Liver (tissue), 9 donors: ENCODE data around the gene MOB1A. TPM values are rescaled to one million over a fixed set of nuclear protein-coding genes. Genes with fewer than 3 reads are reported as not detected.
A peak's percentile ranks its signal among the peaks of the same experiment; 100 is the strongest.

ENCODE experiments used
- DNase-seq: peaks from one replicate; pipeline ENCODE4 v3.0.0-alpha.2; 2017; ENCODE audit warnings: low spot score
- H3K27ac ChIP-seq, 2 donors: one replicate each; pipeline ENCODE4 v1.7.0; 2013; ENCODE audit warnings: inconsistent platforms in 2 of 2, low read length in 2 of 2, control low read depth in 1 of 2, low read depth in 1 of 2, mild to moderate bottlenecking in 1 of 2
- H3K27me3 ChIP-seq, 4 donors: one replicate each; pipeline versions ENCODE4 v1.6.1 to v1.7.0; 2013; ENCODE audit warnings: low read length in 3 of 4, inconsistent platforms in 1 of 4, mild to moderate bottlenecking in 1 of 4, moderate library complexity in 1 of 4; ENCODE audit not compliant: control insufficient read depth in 4 of 4, insufficient read depth in 4 of 4
- H3K36me3 ChIP-seq, 4 donors: one replicate each; pipeline versions ENCODE4 v1.6.1 to v1.7.0; 2013; ENCODE audit warnings: low read length in 3 of 4, mild to moderate bottlenecking in 3 of 4, low read depth in 1 of 4, moderate library complexity in 1 of 4; ENCODE audit not compliant: control insufficient read depth in 4 of 4, insufficient read depth in 3 of 4
- H3K4me1 ChIP-seq, 4 donors: one replicate each; pipeline versions ENCODE4 v1.6.1 to v1.7.0; 2013; ENCODE audit warnings: low read length in 3 of 4, mild to moderate bottlenecking in 3 of 4, moderate library complexity in 1 of 4; ENCODE audit not compliant: control insufficient read depth in 4 of 4, insufficient read depth in 4 of 4
- H3K4me3 ChIP-seq, 3 donors: one replicate each; pipeline versions ENCODE4 v1.6.1 to v1.7.0; 2013; ENCODE audit warnings: low read length in 3 of 3, control low read depth in 1 of 3, low read depth in 1 of 3, mild to moderate bottlenecking in 1 of 3
- H3K9ac ChIP-seq, 2 donors: one replicate each; pipeline ENCODE4 v1.7.0; 2013; ENCODE audit warnings: low read length in 2 of 2, mild to moderate bottlenecking in 2 of 2, moderate library complexity in 2 of 2, control low read depth in 1 of 2, low read depth in 1 of 2
- H3K9me3 ChIP-seq, 4 donors: one replicate each; pipeline versions ENCODE4 v1.6.1 to v1.7.0; 2013; ENCODE audit warnings: low read length in 3 of 4; ENCODE audit not compliant: control insufficient read depth in 4 of 4
- EGR1 ChIP-seq, 2 donors: IDR thresholded peaks; 2 replicates each; pipeline ENCODE4 v1.6.1; 2016 to 2018; ENCODE audit warnings: antibody characterized with exemption in 2 of 2, low read depth in 2 of 2
- FOXA1 ChIP-seq: IDR thresholded peaks from 2 replicates; pipeline ENCODE4 v1.6.1; 2016; ENCODE audit warnings: antibody characterized with exemption
- FOXA2 ChIP-seq: IDR thresholded peaks from 2 replicates; pipeline ENCODE4 v1.6.1; 2016; ENCODE audit warnings: antibody characterized with exemption
- GABPA ChIP-seq, 2 donors: IDR thresholded peaks in 1 of 2; conservative IDR thresholded peaks in 1 of 2; 2 replicates each; pipeline ENCODE4 v1.6.1; 2016; ENCODE audit warnings: antibody characterized with exemption in 2 of 2, mild to moderate bottlenecking in 1 of 2, moderate library complexity in 1 of 2
- HNF4A ChIP-seq, 2 donors: conservative IDR thresholded peaks; 2 replicates each; pipeline ENCODE4 v1.6.1; 2016; ENCODE audit warnings: antibody characterized with exemption in 2 of 2, mild to moderate bottlenecking in 2 of 2
- HNF4G ChIP-seq: IDR thresholded peaks from 2 replicates; pipeline ENCODE4 v1.6.1; 2016; ENCODE audit warnings: antibody characterized with exemption
- JUND ChIP-seq, 2 donors: IDR thresholded peaks; 2 replicates each; pipeline ENCODE4 v1.6.1; 2016; ENCODE audit warnings: antibody characterized with exemption in 2 of 2
- NR2F2 ChIP-seq: IDR thresholded peaks from 2 replicates; pipeline ENCODE4 v1.6.1; 2016; ENCODE audit warnings: antibody characterized with exemption
- RAD21 ChIP-seq, 2 donors: IDR thresholded peaks; 2 replicates each; pipeline ENCODE4 v1.6.1; 2016; ENCODE audit warnings: antibody characterized with exemption in 2 of 2, mild to moderate bottlenecking in 2 of 2
- RXRA ChIP-seq, 2 donors: IDR thresholded peaks; 2 replicates each; pipeline ENCODE4 v1.6.1; 2017 to 2018; ENCODE audit warnings: antibody characterized with exemption in 2 of 2, mild to moderate bottlenecking in 1 of 2
- SP1 ChIP-seq: IDR thresholded peaks from 2 replicates; pipeline ENCODE4 v1.6.1; 2018; ENCODE audit warnings: antibody characterized with exemption, mild to moderate bottlenecking
- TAF1 ChIP-seq: conservative IDR thresholded peaks from 2 replicates; pipeline ENCODE4 v1.6.1; 2016; ENCODE audit warnings: antibody characterized with exemption, mild to moderate bottlenecking
- YY1 ChIP-seq: IDR thresholded peaks from 2 replicates; pipeline ENCODE4 v1.6.1; 2016; ENCODE audit warnings: antibody characterized with exemption, mild to moderate bottlenecking
- WGBS: extraction: QIAGEN DNeasy Blood & Tissue Kit; methylation state at CpG from one replicate; pipeline ENCODE4 v1.1.7; 2013; 5-methylcytosine and 5-hydroxymethylcytosine counted together
- polyA plus RNA-seq, 2 donors: library from polyadenylated mRNA; stranded (reverse) in 1 of 2; unstranded in 1 of 2; fragments of 200-250 nt in 1 of 2; fragments of >200 nt in 1 of 2; fragmentation: Nextera tagmentation in 1 of 2; extraction: Ambion mirVana in 1 of 2; gene quantifications; one replicate each; pipeline versions ENCODE4 v1.2.1 to v1.2.3, GENCODE V29; 2013 to 2015
- total RNA-seq, 2 donors: library from RNA; depleted of rRNA; stranded (reverse); fragments of >200 nt; gene quantifications; one replicate each; pipeline ENCODE4 v1.2.3, GENCODE V29; 2014
- TF ChIP-seq, protein P1 (sequence below): IDR thresholded peaks from 2 replicates; pipeline ENCODE4 v1.6.1; 2016; ENCODE audit warnings: antibody characterized with exemption
- TF ChIP-seq, protein P2 (sequence below): IDR thresholded peaks from 2 replicates; pipeline ENCODE4 v1.6.1; 2016; ENCODE audit warnings: antibody characterized with exemption
- TF ChIP-seq, protein P3 (sequence below): fragments of 150-350 bp; IDR thresholded peaks from 2 replicates; pipeline ENCODE4 v1.5.1; 2017; ENCODE audit warnings: improper control_type of control experiment, low read depth, low read length; ENCODE audit not compliant: missing input control
- TF ChIP-seq, protein P4 (sequence below): IDR thresholded peaks from 2 replicates; pipeline ENCODE4 v1.6.1; 2016; ENCODE audit warnings: antibody characterized with exemption, mild to moderate bottlenecking
- TF ChIP-seq, protein P5 (sequence below): IDR thresholded peaks from 2 replicates; pipeline ENCODE4 v1.6.1; 2016; ENCODE audit warnings: antibody characterized with exemption
- donor health status: healthy.
- donor health status: healthy.
- donor health status: healthy.
- donor health status: healthy.
- donor health status: healthy.

The MOB1A gene
- total and polyA plus RNA-seq, 4 donors: 15.5 to 44.7 (median 23.0) TPM

DNA sequence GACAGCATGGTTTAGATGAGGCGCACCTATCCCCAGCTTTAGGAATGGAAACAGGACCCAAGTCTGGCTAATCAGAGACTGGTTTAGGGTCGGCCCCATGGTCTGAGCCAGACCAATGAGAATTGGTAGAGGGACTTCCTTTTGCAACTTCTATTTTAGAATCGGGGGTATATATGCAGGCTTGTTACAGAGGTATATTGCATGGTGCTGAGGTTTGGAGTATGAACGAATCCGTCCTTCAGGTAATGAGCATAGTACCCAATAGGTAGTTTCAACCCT is 29.5 kb downstream of the MOB1A start (continued):
- no peak for TF ChIP-seq HNF4A (conservative IDR thresholded peaks at IDR 0.05)

DNA sequence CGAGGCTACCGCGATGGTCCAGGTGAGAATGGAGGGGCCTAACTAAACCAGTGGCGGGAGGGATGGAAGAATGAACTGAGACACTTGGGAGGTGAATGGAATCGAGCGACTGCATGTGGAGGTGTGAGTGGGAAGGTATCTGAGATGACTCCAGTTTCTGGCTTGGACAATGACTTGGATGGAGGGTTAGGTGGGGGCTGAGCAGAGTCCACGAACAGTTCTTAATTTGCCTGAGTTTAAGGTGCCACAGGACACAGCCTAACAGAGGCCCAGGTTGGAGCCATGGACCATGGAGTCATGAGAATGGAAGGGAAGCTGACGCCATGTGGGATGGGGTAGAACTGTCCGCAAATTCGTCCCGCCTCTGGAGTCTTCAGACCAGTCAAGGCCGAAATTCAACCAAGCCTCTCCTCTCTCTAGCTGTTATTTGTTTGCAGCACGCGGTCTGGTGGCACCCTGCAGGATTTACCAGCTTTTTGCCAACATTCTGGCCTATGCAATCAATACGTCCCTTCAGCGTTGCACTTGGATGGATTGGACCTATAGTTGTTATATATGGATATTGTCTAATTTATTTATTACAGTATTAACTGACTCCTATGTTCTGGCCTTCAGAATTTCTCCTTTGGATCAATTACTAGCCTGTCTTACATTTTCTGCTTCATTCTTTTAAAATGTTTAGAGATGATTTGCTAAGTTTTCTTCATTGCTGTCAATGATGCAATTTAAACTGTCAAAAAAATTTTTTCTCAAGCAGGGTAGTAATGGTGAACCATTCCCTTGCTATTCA is 30.0 kb downstream of the MOB1A start:
- no peak overlapping the region for H3K27ac ChIP-seq
- 69% methylated on average over 16 of the region's 16 CpGs for WGBS
- no peak overlapping the region for H3K4me3 ChIP-seq
- TF ChIP-seq TAF1: no peak
- TF ChIP-seq HNF4G: no peak
- no peak for DNase-seq
- no peaks in the 10 kb centered on the region for H3K9me3 ChIP-seq
- H3K4me1 ChIP-seq: peaks cover 5 to 16% (median 11%) of the 10 kb centered on the region in 4 donors
- no peaks in the 10 kb centered on the region for H3K27me3 ChIP-seq
- H3K36me3 ChIP-seq: peaks cover 3 to 5% (median 4%) of the 10 kb centered on the region in 4 donors
- H3K9ac ChIP-seq: no peak overlapping the region

DNA sequence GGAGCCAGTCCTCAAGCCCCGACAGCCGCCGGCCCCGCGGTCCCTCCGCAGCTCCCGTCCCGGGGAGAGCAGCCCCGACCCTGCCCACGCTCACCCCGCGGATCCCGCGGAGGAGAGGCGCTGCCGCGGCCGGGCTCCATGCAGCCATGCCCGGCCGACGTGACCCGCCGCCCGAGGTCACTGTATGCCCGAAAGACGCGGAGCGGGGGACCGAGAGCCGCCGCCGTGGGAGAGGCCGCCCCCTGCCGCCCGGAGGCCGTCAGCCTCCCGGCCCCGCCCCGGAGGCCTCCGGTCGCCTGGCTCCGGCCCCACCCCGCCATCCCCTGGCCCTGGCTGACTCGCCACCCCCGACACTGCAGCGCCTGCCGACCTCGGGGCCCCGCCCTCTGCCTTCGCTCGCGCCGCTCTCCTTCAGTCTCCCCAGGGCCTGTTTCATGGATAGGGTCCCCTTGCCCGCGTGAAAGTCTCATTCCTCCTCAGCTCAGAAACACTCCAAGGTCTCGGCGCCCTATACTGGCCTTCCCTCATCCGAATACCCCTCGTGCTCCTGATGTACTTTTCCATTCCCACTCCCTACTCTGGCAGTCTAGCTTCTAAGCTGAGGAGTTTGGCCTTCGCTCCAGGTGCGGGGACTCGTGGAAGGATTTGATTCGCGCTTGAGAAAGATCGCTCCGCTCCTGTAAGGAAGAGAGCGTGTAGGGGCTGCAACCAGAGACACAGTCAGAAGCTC is 30.8 kb downstream of the MOB1A start, which contains the start of gene BOLA3:
Gene BOLA3, minus strand, starts transcription at position 186 of the 730 bp plus-strand sequence. Its CDS starts 38 bp downstream, at position 148.
- no peaks in the 10 kb centered on the region for H3K27me3 ChIP-seq
- H3K27ac ChIP-seq: no peak within 1 kb of the TSS
- H3K9me3 ChIP-seq: no peaks in the 10 kb centered on the region
- TF ChIP-seq GABPA (IDR thresholded peaks at IDR 0.05 in 1 of 2, conservative IDR thresholded peaks at IDR 0.05 in 1 of 2): peak in 1 of 2 donors; percentile 51
- peak; percentile 31 to 60 for TF ChIP-seq RAD21 (IDR thresholded peaks at IDR 0.05)
- TF ChIP-seq TAF1: no peak
- no peak for TF ChIP-seq JUND (IDR thresholded peaks at IDR 0.05)
- no peak for TF ChIP-seq HNF4A (conservative IDR thresholded peaks at IDR 0.05)
- TF ChIP-seq EGR1 (IDR thresholded peaks at IDR 0.05; ENCODE audit: low read depth in 2 of 2): no peak
- TF ChIP-seq, protein P1, sequence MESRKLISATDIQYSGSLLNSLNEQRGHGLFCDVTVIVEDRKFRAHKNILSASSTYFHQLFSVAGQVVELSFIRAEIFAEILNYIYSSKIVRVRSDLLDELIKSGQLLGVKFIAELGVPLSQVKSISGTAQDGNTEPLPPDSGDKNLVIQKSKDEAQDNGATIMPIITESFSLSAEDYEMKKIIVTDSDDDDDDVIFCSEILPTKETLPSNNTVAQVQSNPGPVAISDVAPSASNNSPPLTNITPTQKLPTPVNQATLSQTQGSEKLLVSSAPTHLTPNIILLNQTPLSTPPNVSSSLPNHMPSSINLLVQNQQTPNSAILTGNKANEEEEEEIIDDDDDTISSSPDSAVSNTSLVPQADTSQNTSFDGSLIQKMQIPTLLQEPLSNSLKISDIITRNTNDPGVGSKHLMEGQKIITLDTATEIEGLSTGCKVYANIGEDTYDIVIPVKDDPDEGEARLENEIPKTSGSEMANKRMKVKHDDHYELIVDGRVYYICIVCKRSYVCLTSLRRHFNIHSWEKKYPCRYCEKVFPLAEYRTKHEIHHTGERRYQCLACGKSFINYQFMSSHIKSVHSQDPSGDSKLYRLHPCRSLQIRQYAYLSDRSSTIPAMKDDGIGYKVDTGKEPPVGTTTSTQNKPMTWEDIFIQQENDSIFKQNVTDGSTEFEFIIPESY: no peak
- TF ChIP-seq, protein P2, sequence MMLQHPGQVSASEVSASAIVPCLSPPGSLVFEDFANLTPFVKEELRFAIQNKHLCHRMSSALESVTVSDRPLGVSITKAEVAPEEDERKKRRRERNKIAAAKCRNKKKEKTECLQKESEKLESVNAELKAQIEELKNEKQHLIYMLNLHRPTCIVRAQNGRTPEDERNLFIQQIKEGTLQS: no peak
- TF ChIP-seq, protein P3, sequence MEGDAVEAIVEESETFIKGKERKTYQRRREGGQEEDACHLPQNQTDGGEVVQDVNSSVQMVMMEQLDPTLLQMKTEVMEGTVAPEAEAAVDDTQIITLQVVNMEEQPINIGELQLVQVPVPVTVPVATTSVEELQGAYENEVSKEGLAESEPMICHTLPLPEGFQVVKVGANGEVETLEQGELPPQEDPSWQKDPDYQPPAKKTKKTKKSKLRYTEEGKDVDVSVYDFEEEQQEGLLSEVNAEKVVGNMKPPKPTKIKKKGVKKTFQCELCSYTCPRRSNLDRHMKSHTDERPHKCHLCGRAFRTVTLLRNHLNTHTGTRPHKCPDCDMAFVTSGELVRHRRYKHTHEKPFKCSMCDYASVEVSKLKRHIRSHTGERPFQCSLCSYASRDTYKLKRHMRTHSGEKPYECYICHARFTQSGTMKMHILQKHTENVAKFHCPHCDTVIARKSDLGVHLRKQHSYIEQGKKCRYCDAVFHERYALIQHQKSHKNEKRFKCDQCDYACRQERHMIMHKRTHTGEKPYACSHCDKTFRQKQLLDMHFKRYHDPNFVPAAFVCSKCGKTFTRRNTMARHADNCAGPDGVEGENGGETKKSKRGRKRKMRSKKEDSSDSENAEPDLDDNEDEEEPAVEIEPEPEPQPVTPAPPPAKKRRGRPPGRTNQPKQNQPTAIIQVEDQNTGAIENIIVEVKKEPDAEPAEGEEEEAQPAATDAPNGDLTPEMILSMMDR: peak; percentile 53
- no peak for TF ChIP-seq NR2F2
- no peak for TF ChIP-seq FOXA1
- TF ChIP-seq YY1: peak; percentile 39
- TF ChIP-seq FOXA2: no peak
- no peak for TF ChIP-seq SP1
- TF ChIP-seq, protein P4, sequence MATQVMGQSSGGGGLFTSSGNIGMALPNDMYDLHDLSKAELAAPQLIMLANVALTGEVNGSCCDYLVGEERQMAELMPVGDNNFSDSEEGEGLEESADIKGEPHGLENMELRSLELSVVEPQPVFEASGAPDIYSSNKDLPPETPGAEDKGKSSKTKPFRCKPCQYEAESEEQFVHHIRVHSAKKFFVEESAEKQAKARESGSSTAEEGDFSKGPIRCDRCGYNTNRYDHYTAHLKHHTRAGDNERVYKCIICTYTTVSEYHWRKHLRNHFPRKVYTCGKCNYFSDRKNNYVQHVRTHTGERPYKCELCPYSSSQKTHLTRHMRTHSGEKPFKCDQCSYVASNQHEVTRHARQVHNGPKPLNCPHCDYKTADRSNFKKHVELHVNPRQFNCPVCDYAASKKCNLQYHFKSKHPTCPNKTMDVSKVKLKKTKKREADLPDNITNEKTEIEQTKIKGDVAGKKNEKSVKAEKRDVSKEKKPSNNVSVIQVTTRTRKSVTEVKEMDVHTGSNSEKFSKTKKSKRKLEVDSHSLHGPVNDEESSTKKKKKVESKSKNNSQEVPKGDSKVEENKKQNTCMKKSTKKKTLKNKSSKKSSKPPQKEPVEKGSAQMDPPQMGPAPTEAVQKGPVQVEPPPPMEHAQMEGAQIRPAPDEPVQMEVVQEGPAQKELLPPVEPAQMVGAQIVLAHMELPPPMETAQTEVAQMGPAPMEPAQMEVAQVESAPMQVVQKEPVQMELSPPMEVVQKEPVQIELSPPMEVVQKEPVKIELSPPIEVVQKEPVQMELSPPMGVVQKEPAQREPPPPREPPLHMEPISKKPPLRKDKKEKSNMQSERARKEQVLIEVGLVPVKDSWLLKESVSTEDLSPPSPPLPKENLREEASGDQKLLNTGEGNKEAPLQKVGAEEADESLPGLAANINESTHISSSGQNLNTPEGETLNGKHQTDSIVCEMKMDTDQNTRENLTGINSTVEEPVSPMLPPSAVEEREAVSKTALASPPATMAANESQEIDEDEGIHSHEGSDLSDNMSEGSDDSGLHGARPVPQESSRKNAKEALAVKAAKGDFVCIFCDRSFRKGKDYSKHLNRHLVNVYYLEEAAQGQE: no peak
- no peak for TF ChIP-seq RXRA (IDR thresholded peaks at IDR 0.05)
- TF ChIP-seq HNF4G: no peak
- TF ChIP-seq, protein P5, sequence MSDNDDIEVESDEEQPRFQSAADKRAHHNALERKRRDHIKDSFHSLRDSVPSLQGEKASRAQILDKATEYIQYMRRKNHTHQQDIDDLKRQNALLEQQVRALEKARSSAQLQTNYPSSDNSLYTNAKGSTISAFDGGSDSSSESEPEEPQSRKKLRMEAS: no peak
- WGBS: 6% methylated on average over 67 of the region's 67 CpGs
- H3K36me3 ChIP-seq: peaks cover 0 to 3% (median 1%) of the 10 kb centered on the region in 4 donors
- peaks cover 5 to 16% (median 11%) of the 10 kb centered on the region in 4 donors for H3K4me1 ChIP-seq
- peak; percentile 90 for DNase-seq
- peak within 1 kb of the TSS; percentile 73 to 84 (median 82) for H3K4me3 ChIP-seq
- H3K9ac ChIP-seq: peak within 1 kb of the TSS in 1 of 2 donors; percentile 20
